D341Med (cell line): Measurements from ENCODE around the gene WDR5B.

Source experiments
- DNase-seq: peaks from one replicate; pipeline ENCODE4 v3.0.0; 2012; ENCODE audit warnings: low spot score

Gene WDR5B

DNA sequence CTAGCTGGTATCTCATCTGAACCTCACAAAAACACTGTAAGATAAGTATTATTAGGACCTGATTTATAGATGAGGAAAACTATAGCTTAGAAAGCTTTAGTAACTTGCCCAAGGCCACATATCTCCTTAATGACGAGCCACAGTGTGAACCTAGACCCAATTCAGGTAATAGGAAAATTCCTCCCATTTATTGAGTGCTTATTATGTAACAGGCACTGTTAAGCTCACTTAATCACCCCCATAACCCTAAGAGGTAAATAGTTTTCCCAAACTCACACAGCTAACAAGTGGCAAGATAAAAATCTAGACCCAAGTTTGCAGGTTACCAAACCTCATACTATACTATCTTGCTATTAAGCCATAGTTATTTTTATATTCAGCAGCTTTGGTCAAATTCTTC lies 7.9 kb downstream of the WDR5B start:
- no peak for DNase-seq

DNA sequence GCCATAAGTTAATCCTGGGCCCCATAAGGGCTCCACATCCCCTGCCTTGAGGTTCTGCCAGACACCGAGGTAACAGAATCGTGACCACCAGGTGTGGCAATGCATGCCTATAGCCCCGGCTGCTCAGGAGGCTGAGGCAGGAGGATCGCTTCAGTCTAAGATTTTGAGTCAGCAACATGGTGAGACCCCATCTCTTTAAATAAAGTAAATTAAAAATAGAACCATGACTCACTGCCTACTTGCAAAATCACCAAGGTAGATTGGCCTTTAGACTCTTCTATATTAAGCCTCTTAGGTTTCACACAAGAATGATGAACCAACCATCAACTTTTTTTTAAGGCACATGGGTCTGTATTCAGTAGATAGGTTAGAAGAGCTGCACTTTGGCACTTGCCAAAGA lies 9.7 kb downstream of the WDR5B start:
- DNase-seq = no peak

DNA sequence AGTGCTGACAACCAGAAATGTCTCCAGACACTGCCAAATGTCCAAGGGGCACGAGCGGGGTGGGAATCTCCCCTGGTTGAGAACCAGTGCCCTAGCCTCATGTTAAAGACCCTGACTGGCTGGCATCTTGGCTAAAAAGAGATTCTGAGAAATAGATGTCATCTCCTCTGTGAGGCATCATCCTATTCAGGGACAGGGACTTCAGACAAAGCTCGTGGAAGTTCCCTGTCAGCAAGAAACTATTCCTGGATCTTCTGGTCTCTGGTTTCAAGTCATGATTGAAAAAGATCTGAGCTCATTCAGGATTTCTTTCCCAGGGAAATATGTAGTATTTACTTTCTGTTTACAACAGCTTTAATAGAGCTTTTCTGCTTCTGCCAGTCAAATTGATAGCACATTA lies 10.8 kb downstream of the WDR5B start:
- no peak for DNase-seq

- DNase-seq = no peak
Observed at GRCh38 chr3:122403489-122403888, 12.4 kb downstream of the WDR5B start.

- no peak for DNase-seq
Observed at GRCh38 chr3:122398920-122399319, 16.9 kb downstream of the WDR5B start.

- no peak for DNase-seq
Observed at GRCh38 chr3:122397201-122397600, 18.7 kb downstream of the WDR5B start.

GRCh38 chr3:122396511-122396910 lies 19.4 kb downstream of the WDR5B start:
- no peak for DNase-seq

DNA sequence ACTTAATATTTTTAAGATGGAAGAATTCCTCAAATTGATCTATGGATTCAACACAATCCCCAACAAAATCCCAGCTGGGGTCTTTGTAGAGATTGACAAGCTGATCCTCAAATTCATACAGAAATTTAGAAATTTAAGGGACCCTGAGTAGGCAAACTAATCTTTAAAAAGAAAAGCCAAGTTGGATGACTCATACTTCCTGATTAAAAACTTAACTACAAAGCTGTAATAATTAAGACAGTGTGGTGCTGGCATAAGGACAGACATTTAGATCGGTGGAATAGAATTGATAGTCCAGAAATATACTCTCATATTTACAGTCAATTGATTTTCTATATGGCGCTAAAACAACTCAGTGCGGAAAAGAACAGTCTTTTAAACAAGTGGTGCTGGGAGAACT lies 20.3 kb downstream of the WDR5B start:
- DNase-seq = no peak

DNA sequence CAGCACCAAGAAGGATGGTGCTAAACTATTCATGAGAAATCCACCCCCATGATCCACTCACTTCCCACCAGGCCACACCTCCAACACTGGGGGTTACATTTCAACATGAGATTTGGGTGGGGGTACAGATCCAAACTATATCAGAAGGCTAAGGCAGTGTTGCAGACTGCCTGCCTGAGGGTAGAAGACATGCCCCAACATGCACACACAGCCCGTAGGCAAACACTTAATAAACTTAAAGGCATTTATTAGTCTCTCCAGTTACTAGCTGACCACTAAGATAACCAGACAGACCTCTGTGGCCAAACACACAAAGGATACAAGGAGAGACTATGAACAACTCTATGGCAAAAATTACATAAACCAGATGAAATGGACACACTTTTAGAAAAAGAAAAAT lies 21.7 kb downstream of the WDR5B start:
- DNase-seq = no peak

DNA sequence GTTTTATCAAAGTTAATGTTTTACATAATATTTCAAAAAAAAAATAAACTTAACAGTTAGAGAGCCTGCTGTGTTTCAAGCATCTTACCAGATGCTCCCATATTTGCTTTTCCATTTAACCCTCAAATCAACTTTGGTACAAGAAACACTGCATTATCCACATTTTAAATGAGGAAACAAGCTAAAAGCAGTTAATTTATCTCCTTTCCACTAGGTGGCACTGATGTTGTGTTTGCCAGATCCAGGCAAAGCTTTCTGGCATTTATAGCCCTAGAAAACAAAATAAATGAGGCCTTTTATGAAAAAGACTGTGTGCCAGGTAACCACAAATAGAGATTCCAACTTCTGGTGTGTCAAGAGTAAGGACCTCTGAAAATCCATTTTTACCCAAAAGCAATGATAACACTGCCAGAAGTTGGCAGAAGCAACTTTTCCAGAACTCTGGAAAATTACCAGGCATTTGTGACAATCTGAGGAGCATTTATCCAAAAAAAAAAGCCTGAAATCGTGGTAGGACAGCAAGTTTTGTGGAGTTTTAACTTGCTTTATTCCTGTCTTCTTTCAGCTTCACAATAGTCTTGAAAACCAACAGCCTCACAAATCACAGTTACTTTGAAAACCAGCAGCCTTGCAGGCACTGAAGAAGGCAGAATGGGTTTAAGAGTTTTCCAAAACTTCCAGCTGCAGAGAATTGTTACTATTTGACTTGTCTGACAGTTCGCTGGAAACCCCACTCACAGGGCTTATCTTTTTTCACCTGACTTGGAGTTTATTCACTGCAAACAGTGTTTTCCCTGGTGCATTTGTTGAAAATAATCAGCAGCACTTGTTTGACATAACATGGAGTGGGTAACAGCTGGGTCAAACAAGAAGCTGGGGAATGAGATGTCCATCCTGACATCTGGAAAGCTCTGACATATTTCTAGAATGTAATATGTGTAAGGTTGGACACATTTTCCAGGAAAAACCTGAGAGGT lies 22.7 kb downstream of the WDR5B start:
- peak; percentile 40 for DNase-seq

GRCh38 chr3:122391681-122392446 lies 24.0 kb downstream of the WDR5B start:
- no peak for DNase-seq

- DNase-seq = no peak
Observed at GRCh38 chr3:122390665-122391064, 25.2 kb downstream of the WDR5B start.

DNA sequence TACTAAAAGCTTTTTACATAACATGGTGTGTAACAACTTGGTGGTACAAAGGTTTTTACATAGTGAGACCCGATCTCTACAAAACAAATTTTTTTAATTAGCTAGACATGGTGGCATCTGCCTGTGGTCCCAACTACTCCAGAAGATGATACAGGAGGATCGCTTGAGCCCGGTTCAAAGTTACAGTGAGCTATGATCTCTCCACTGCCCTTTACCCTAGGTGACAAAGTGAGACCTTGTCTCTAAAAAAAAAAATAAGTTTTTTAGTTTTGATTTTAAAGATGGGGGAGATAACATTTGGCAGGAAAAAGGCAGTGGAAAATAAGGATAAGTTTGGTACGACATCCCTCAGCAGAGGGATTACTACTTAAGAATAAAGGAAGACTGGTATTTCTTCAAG lies 26.0 kb downstream of the WDR5B start:
- no peak for DNase-seq

DNA sequence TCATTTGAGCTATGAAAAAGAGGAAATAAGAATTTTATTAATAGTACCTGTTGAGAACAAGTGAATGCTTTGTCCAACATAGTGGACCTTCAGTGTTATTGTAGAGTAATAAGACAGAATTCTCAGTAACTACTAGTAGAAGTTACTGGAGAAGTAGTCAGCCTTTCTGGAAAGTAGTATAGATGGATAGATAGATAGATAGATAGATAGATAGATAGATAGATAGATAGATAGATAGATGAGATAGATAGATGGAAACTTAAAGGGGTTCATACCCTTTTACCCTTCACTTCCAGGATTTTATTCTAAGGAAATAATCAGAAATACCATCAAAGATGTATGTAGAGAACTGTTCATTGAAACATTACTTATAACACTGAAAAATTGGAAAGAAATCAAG lies 26.7 kb downstream of the WDR5B start:
- no peak for DNase-seq

GRCh38 chr3:122387709-122388108 lies 28.2 kb downstream of the WDR5B start:
- DNase-seq = no peak

GRCh38 chr3:122383771-122384697 lies 31.8 kb downstream of the WDR5B start, which contains the start of gene FAM162A:
FAM162A (plus strand) TSS chr3:122384182; CDS start chr3:122384266, 84 bp downstream.
- peak; percentile 97 for DNase-seq

GRCh38 chr3:122382888-122383666 lies 32.8 kb downstream of the WDR5B start, which contains the start of gene MIX23:
MIX23 (minus strand) TSS chr3:122383231; CDS start chr3:122383224, 7 bp downstream.
- peak; percentile 88 for DNase-seq

GRCh38 chr3:122377975-122378374 lies 37.9 kb downstream of the WDR5B start:
- DNase-seq = no peak

- no peak for DNase-seq
Observed at GRCh38 chr3:122374034-122374433, 41.8 kb downstream of the WDR5B start.

- DNase-seq = no peak
Observed at GRCh38 chr3:122366379-122366749, 49.5 kb downstream of the WDR5B start.
